ENCODE results near the gene PANX2. TPM values are rescaled to one million over a fixed set of nuclear protein-coding genes. Genes with fewer than 3 reads are reported as not detected.

PANX2 gene
- total RNA-seq, 1 donor from 2014 or later = 0.26 TPM

DNA sequence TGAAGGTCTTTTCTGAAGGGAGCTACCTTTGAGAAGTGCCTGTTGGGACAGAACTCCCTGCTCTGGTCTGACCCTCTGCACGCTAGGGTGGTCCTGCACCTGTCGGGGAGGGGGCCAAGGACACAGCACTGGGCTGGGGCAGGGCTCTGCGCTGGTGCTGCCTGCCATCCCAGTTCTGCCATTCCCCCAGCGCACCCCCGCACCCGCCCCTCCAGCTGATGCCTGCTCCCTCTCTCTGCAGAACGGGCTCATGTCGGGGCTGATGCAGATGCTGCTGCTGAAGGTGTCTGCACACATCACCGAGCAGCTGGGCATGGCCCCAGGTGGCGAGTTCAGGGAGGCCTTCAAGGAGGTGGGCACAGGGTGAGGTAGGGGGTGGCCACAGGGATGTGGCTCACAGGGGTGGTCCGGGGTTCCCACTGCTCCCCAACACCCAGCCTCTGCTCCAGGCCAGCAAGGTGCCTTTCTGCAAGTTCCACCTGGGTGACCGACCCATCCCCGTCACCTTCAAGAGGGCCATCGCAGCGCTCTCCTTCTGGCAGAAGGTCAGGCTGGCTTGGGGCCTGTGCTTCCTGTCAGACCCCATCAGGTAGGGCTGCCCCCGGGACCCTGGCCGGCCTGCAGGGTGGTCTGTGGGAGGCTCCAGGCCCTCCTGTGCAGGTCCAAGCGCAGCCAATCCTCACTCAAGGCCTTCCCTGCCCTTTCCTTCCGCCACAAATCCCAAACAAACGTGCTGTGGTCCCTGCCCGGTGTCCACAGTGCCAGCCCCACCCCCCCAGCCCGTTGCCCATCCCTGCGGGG lies 26.7 kb downstream of the PANX2 start:
- DNase-seq (ENCODE audit: low read depth) (no peak), FAIRE-seq (no peak)
- no peak overlapping the region for H3K4me3 ChIP-seq (ENCODE audit: low read depth, low read length)
- TF ChIP-seq, protein P1, sequence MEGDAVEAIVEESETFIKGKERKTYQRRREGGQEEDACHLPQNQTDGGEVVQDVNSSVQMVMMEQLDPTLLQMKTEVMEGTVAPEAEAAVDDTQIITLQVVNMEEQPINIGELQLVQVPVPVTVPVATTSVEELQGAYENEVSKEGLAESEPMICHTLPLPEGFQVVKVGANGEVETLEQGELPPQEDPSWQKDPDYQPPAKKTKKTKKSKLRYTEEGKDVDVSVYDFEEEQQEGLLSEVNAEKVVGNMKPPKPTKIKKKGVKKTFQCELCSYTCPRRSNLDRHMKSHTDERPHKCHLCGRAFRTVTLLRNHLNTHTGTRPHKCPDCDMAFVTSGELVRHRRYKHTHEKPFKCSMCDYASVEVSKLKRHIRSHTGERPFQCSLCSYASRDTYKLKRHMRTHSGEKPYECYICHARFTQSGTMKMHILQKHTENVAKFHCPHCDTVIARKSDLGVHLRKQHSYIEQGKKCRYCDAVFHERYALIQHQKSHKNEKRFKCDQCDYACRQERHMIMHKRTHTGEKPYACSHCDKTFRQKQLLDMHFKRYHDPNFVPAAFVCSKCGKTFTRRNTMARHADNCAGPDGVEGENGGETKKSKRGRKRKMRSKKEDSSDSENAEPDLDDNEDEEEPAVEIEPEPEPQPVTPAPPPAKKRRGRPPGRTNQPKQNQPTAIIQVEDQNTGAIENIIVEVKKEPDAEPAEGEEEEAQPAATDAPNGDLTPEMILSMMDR (IDR thresholded peaks at IDR 0.05; ENCODE audit: insufficient read depth, low read length, severe bottlenecking) = no peak
- H3K36me3 ChIP-seq (ENCODE audit: control insufficient read depth, insufficient read depth, low read length) = peaks cover 28% of the 10 kb centered on the region
- H3K27me3 ChIP-seq (ENCODE audit: control insufficient read depth, insufficient read depth, low read length) = no peaks in the 10 kb centered on the region

DNA sequence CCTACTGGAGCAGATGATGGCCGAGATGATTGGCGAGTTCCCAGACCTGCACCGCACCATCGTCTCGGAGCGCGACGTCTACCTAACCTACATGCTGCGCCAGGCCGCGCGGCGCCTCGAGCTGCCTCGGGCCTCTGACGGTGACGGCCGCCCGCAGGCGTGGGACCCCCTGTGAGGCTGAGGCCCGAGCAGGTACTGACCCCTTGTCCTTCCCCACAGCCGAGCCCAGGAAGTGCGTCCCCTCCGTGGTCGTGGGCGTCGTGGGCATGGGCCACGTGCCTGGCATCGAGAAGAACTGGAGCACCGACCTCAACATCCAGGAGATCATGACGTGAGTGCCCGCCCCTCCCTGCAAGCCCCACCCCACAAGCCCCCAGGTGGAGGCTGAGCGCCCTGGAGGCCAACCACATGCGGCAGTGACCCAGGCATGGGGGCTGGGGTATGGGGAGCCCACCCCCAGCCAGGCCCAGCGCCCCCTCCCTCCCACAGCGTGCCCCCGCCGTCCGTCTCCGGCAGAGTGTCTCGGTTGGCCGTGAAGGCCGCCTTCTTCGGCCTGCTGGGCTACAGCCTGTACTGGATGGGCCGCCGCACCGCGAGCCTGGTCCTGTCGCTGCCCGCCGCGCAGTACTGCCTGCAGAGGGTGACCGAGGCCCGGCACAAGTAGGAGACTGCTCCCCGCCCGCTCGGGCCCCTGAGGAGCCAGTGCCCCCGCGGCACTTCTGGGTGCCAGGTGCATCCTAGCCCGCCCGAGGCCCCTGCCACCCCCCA lies 27.5 kb downstream of the PANX2 start:
- FAIRE-seq = no peak
- Histone ChIP-seq H3K27me3 (ENCODE audit: control insufficient read depth, insufficient read depth, low read length) (no peaks in the 10 kb centered on the region), H3K36me3 (ENCODE audit: control insufficient read depth, insufficient read depth, low read length) (peaks cover 26% of the 10 kb centered on the region), H3K4me3 (ENCODE audit: low read depth, low read length) (no peak overlapping the region)
- DNase-seq (ENCODE audit: low read depth) = no peak
- TF ChIP-seq, protein P1 (IDR thresholded peaks at IDR 0.05; ENCODE audit: insufficient read depth, low read length, severe bottlenecking) = no peak

DNA sequence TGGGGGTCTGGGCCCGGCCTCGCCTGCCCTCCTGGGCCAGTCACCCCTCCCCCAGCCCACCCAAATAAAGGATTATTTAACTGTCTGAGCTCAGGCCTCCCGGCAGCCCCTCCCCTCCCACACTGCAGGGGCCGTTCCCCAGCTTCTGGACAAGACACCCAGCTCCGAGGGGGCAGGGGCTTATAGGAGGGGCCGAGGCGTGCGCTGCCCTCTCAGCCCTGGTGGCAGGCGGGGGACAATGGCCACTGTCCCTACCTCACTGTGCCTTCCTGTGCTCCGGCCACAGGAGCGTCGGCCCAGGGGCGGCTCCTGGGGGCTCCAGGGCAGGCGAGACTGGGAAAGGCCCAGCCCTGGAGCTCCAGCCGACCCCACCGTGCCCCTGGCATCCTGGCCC lies 28.1 kb downstream of the PANX2 start:
- Histone ChIP-seq H3K36me3 (ENCODE audit: control insufficient read depth, insufficient read depth, low read length) (peaks cover 21% of the 10 kb centered on the region), H3K27me3 (ENCODE audit: control insufficient read depth, insufficient read depth, low read length) (no peaks in the 10 kb centered on the region), H3K4me3 (ENCODE audit: low read depth, low read length) (no peak overlapping the region)
- TF ChIP-seq, protein P1 (IDR thresholded peaks at IDR 0.05; ENCODE audit: insufficient read depth, low read length, severe bottlenecking) = no peak
- DNase-seq (ENCODE audit: low read depth) = no peak
- FAIRE-seq = no peak

DNA sequence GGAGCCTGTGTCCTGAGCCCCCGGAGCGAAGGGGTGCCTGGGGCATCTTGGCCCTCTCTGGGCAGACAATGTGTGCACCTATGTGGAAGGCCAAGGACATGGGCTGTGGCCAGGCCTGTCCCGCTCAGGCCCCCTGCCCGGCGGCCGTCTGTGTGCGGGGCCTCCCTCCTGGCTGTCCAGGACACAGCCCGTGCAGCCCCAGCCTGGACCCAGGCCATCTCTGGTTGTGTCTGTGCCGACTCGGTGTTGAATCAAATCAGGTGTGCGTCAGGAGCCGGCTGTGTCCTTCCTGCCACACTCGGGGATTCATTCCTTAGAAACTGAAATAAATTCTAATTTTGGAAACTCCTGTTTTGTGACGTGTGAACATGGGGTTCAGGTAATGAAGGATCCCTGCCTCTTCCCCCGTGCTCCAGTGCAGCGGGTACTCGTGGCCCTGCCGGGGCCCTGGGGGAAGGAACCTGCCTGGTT lies 28.8 kb downstream of the PANX2 start:
- DNase-seq (ENCODE audit: low read depth) = no peak
- H3K27me3 ChIP-seq (ENCODE audit: control insufficient read depth, insufficient read depth, low read length) = no peaks in the 10 kb centered on the region
- FAIRE-seq = no peak
- TF ChIP-seq, protein P1 (IDR thresholded peaks at IDR 0.05; ENCODE audit: insufficient read depth, low read length, severe bottlenecking) = no peak
- no peak overlapping the region for H3K4me3 ChIP-seq (ENCODE audit: low read depth, low read length)
- H3K36me3 ChIP-seq (ENCODE audit: control insufficient read depth, insufficient read depth, low read length) = peaks cover 16% of the 10 kb centered on the region

DNA sequence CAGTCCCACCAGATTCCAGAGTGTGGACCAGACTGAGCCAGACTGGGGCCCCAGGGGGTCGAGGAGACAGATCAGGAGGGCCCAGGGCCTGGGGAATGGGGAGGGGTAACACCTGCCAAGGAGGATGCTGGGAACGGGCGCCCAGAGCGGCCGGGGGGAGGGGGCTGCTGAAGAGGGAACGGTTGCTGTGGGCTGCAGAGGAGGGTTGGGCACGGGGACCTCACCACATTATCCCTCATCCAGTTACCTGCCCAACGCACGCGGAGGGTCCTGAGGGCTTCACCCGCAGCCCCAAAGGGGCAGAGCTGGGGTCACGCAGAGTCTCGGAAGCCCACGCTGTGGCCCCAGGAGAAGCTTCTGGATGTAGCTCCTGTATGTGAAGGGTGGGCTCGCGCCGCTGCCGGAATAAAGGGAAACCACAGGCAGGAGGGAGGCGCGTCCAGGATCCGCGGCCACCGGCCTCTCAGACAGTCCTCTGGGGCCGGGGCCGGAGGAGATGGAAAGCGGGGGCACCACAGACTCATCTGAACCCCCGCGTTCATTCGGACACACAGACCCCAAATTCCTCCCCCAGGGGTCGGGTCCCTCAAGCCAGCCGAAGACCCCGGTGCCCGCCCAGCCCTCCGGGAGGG lies 29.4 kb downstream of the PANX2 start:
- TF ChIP-seq, protein P1 (IDR thresholded peaks at IDR 0.05; ENCODE audit: insufficient read depth, low read length, severe bottlenecking) = no peak
- H3K36me3 ChIP-seq (ENCODE audit: control insufficient read depth, insufficient read depth, low read length) = peaks cover 11% of the 10 kb centered on the region
- no peak for FAIRE-seq
- H3K27me3 ChIP-seq (ENCODE audit: control insufficient read depth, insufficient read depth, low read length) = no peaks in the 10 kb centered on the region
- no peak for DNase-seq (ENCODE audit: low read depth)
- H3K4me3 ChIP-seq (ENCODE audit: low read depth, low read length) = peak overlapping the region; percentile 63
